T-cell (primary cell): Measurements from ENCODE around the gene HDAC11. TPM values are rescaled to one million over a fixed set of nuclear protein-coding genes. Genes with fewer than 3 reads are reported as not detected.

Experiments
- ATAC-seq, 4 experiments: fragments of 200-7000 bp in 3 of 4; fragments of 150-1000 bp in 1 of 4; cut with Tn5 transposase; replicated peaks in 1 of 4; 1 replicate in 3 of 4; 2 replicates in 1 of 4; pipeline ENCODE4 v1.10.0; 2021; ENCODE audit warnings: moderate library complexity in 3 of 4, mild to moderate bottlenecking in 2 of 4, moderate number of reproducible peaks in 1 of 4
- CTCF ChIA-PET, 2 donors: fragments of 300-600 bp; sonication (Branson Sonifier 250); formaldehyde crosslinking; loops; one replicate each; lab custom pipeline; 2022; ENCODE audit warnings: antibody characterized with exemption in 2 of 2; lab: Charles Lee
- POLR2A ChIA-PET, 2 donors: fragments of 300-600 bp; sonication (Branson Sonifier 250); formaldehyde crosslinking; loops; one replicate each; lab custom pipeline; 2022; ENCODE audit warnings: antibody characterized with exemption in 2 of 2; lab: Charles Lee
- DNase-seq, 35 experiments: peaks; one replicate each; pipeline versions ENCODE4 v3.0.0 to v3.0.0-alpha.2; 2013 to 2023
- H3K27ac ChIP-seq: one replicate; pipeline ENCODE4 v1.5.1; 2013; ENCODE audit warnings: low read length
- H3K27me3 ChIP-seq, 2 experiments: replicated peaks in 1 of 2; 1 replicate in 1 of 2; 2 replicates in 1 of 2; pipeline versions ENCODE4 v1.6.1 to v1.7.0; 2013; ENCODE audit warnings: low read length in 1 of 2, mixed read lengths in 1 of 2; ENCODE audit not compliant: control insufficient read depth in 2 of 2, insufficient read depth in 2 of 2; ENCODE audit errors: extremely low read depth in 1 of 2
- H3K36me3 ChIP-seq, 2 donors: 1 replicate in 1 of 2; 2 replicates in 1 of 2; pipeline versions ENCODE4 v1.6.1 to v1.7.0; 2013; ENCODE audit warnings: low read length in 1 of 2; ENCODE audit not compliant: control insufficient read depth in 2 of 2, insufficient read depth in 1 of 2; ENCODE audit errors: extremely low read depth in 1 of 2
- H3K4me1 ChIP-seq, 2 experiments: 1 replicate in 1 of 2; 2 replicates in 1 of 2; pipeline versions ENCODE4 v1.6.1 to v1.7.0; 2013; ENCODE audit warnings: low read length in 2 of 2, mixed read lengths in 1 of 2; ENCODE audit not compliant: insufficient read depth in 2 of 2, control insufficient read depth in 1 of 2; ENCODE audit errors: extremely low read depth in 1 of 2
- H3K4me3 ChIP-seq, 2 donors: 1 replicate in 1 of 2; 2 replicates in 1 of 2; pipeline versions ENCODE4 v1.5.1 to v1.7.0; 2013; ENCODE audit warnings: mild to moderate bottlenecking in 2 of 2, low read length in 1 of 2, moderate library complexity in 1 of 2; ENCODE audit not compliant: control insufficient read depth in 1 of 2; ENCODE audit errors: extremely low read depth in 1 of 2
- H3K9me3 ChIP-seq: 2 replicates; pipeline ENCODE4 v1.7.0; 2013
- H3K27ac Mint-ChIP-seq, 2 donors: one replicate each; pipeline ENCODE4 v1.8.0; 2020 to 2021; ENCODE audit warnings: mild to moderate bottlenecking in 2 of 2, mixed read lengths in 2 of 2
- H3K27me3 Mint-ChIP-seq, 2 donors: one replicate each; pipeline ENCODE4 v1.8.0; 2021 to 2022; ENCODE audit warnings: mixed read lengths in 2 of 2
- H3K36me3 Mint-ChIP-seq: one replicate; pipeline ENCODE4 v1.8.0; 2021; ENCODE audit warnings: mixed read lengths
- H3K4me1 Mint-ChIP-seq, 3 donors: one replicate each; pipeline ENCODE4 v1.8.0; 2020 to 2022; ENCODE audit warnings: mixed read lengths in 3 of 3, mild to moderate bottlenecking in 1 of 3
- H3K4me3 Mint-ChIP-seq, 3 donors: one replicate each; pipeline ENCODE4 v1.8.0; 2020 to 2022; ENCODE audit warnings: mild to moderate bottlenecking in 3 of 3, mixed read lengths in 3 of 3, moderate library complexity in 3 of 3
- H3K9me3 Mint-ChIP-seq, 3 donors: one replicate each; pipeline ENCODE4 v1.8.0; 2020 to 2022; ENCODE audit warnings: mixed read lengths in 3 of 3
- WGBS: methylation state at CpG from one replicate; pipeline ENCODE4 v1.1.5; 2013; ENCODE audit warnings: missing lambda C conversion rate; ENCODE audit not compliant: insufficient coverage; 5-methylcytosine and 5-hydroxymethylcytosine counted together
- total RNA-seq, 35 experiments: library from RNA in 6 of 35; stranded (reverse) in 6 of 35; fragments of 120-200 nt in 1 of 35; gene quantifications; one replicate each; pipeline versions ENCODE4 v1.2.1 to v1.2.4 and lab custom pipeline; 2013 to 2026

HDAC11 gene
- total RNA-seq, 5 donors from 2014 or later (not counting 1 experiment from before 2014, with no cell fraction given), result 5.9 to 10.4 (median 7.9) TPM

GRCh38 chr3:13459605-13460340, 20.3 kb upstream of the HDAC11 start:
- Mint-ChIP-seq H3K27me3 (peaks cover 0 to 7% of the 10 kb centered on the region in 2 donors), H3K9me3 (no peaks in the 10 kb centered on the region), H3K36me3 (no peaks in the 10 kb centered on the region), H3K27ac (no peak overlapping the region), H3K4me1 (peaks cover 0 to 5% (median 4%) of the 10 kb centered on the region in 3 donors), H3K4me3 (no peak overlapping the region)
- H3K4me1 ChIP-seq, result no peaks in the 10 kb centered on the region
- ChIA-PET POLR2A (interaction anchor here in 1 of 2 donors (0.6 kb wide), 1 partner anchor 717 kb away, joined by 3 read pairs; no protein-coding TSS in a partner anchor), CTCF (no interaction called here)
- H3K9me3 ChIP-seq, result no peaks in the 10 kb centered on the region
- WGBS, result 80% methylated on average over 6 of the region's 9 CpGs
- DNase-seq (no peak), ATAC-seq (no peak)
- H3K36me3 ChIP-seq, result no peaks in the 10 kb centered on the region
- no peak overlapping the region for H3K4me3 ChIP-seq
- H3K27me3 ChIP-seq, result peaks cover 0 to 31% of the 10 kb centered on the region in 2 experiments
- H3K27ac ChIP-seq, result no peak overlapping the region

- H3K36me3 Mint-ChIP-seq, result no peaks in the 10 kb centered on the region
- ATAC-seq (no peak), DNase-seq (no peak)
- no peak overlapping the region for H3K4me3 ChIP-seq
- H3K9me3 ChIP-seq, result no peaks in the 10 kb centered on the region
- H3K27me3 ChIP-seq, result peaks cover 0 to 33% of the 10 kb centered on the region in 2 experiments
- no peak overlapping the region for H3K27ac ChIP-seq
- peaks cover 3 to 11% of the 10 kb centered on the region in 2 donors for H3K27me3 Mint-ChIP-seq
- whole genome bisulfite sequencing, result 83% methylated on average over 1 of the region's 7 CpGs
- H3K9me3 Mint-ChIP-seq, result no peaks in the 10 kb centered on the region
- no peak overlapping the region for H3K4me3 Mint-ChIP-seq
- ChIA-PET CTCF (interaction anchor here (1.1 to 3.9 kb wide), 3 partner anchors 43 to 368 kb away, joined by 4 to 13 read pairs (median 5); no protein-coding TSS in a partner anchor), POLR2A (interaction anchor here in 1 of 2 donors (0.6 kb wide), 1 partner anchor 718 kb away, joined by 3 read pairs; no protein-coding TSS in a partner anchor)
- no peak overlapping the region for H3K27ac Mint-ChIP-seq
- no peaks in the 10 kb centered on the region for H3K36me3 ChIP-seq
- no peaks in the 10 kb centered on the region for H3K4me1 ChIP-seq
- H3K4me1 Mint-ChIP-seq, result peaks cover 0 to 5% (median 4%) of the 10 kb centered on the region in 3 donors
Measured at GRCh38 chr3:13460341-13460736, 19.8 kb upstream of the HDAC11 start.

GRCh38 chr3:13461169-13462124, 18.7 kb upstream of the HDAC11 start:
- no peaks in the 10 kb centered on the region for H3K9me3 ChIP-seq
- peak; percentile 34 to 85 (median 68) for DNase-seq
- peak; percentile 75 to 98 (median 84) for ATAC-seq
- peaks cover 0 to 39% of the 10 kb centered on the region in 2 experiments for H3K27me3 ChIP-seq
- H3K4me3 ChIP-seq, result no peak overlapping the region
- H3K27me3 Mint-ChIP-seq, result peaks cover 4 to 16% of the 10 kb centered on the region in 2 donors
- no peaks in the 10 kb centered on the region for H3K36me3 ChIP-seq
- H3K4me1 Mint-ChIP-seq, result peaks cover 0 to 5% (median 4%) of the 10 kb centered on the region in 3 donors
- ChIA-PET POLR2A (interaction anchor here in 1 of 2 donors (0.7 kb wide), 1 partner anchor 24 kb away, joined by 3 read pairs; no protein-coding TSS in a partner anchor), CTCF (interaction anchor here (0.5 to 3.9 kb wide), 9 partner anchors 9 to 704 kb away, joined by 3 to 13 read pairs (median 4); partner anchors contain the start of gene HDAC11 (in 1 of the 2))
- no peak overlapping the region for H3K4me3 Mint-ChIP-seq
- H3K9me3 Mint-ChIP-seq, result no peaks in the 10 kb centered on the region
- 33% methylated on average over 9 of the region's 14 CpGs for WGBS
- H3K27ac Mint-ChIP-seq, result peak overlapping the region; percentile 34 to 52
- H3K4me1 ChIP-seq, result no peaks in the 10 kb centered on the region
- H3K27ac ChIP-seq, result no peak overlapping the region
- H3K36me3 Mint-ChIP-seq, result no peaks in the 10 kb centered on the region

GRCh38 chr3:13462125-13462629, 17.9 kb upstream of the HDAC11 start:
- H3K9me3 Mint-ChIP-seq, result no peaks in the 10 kb centered on the region
- peaks cover 4 to 16% of the 10 kb centered on the region in 2 donors for H3K27me3 Mint-ChIP-seq
- Histone ChIP-seq H3K27ac (no peak overlapping the region), H3K4me1 (no peaks in the 10 kb centered on the region), H3K4me3 (no peak overlapping the region), H3K27me3 (peaks cover 0 to 44% of the 10 kb centered on the region in 2 experiments), H3K9me3 (no peaks in the 10 kb centered on the region), H3K36me3 (no peaks in the 10 kb centered on the region)
- DNase-seq, result no peak
- peaks cover 0 to 5% (median 4%) of the 10 kb centered on the region in 3 donors for H3K4me1 Mint-ChIP-seq
- H3K36me3 Mint-ChIP-seq, result no peaks in the 10 kb centered on the region
- ChIA-PET POLR2A (interaction anchor here in 1 of 2 donors (0.7 kb wide), 1 partner anchor 23 kb away, joined by 3 read pairs; no protein-coding TSS in a partner anchor), CTCF (interaction anchor here (0.7 to 3.9 kb wide), 7 partner anchors 9 to 393 kb away, joined by 3 to 13 read pairs (median 4); partner anchors contain the start of gene HDAC11 (in 1 of the 2))
- ATAC-seq, result no peak
- H3K27ac Mint-ChIP-seq, result peak overlapping the region; percentile 34 to 52
- no peak overlapping the region for H3K4me3 Mint-ChIP-seq
- 92% methylated on average over 7 of the region's 8 CpGs for WGBS

- H3K27me3 Mint-ChIP-seq, result peaks cover 4 to 20% of the 10 kb centered on the region in 2 donors
- Histone ChIP-seq H3K27ac (no peak overlapping the region), H3K9me3 (no peaks in the 10 kb centered on the region), H3K4me1 (no peaks in the 10 kb centered on the region), H3K27me3 (peaks cover 0 to 44% of the 10 kb centered on the region in 2 experiments), H3K36me3 (no peaks in the 10 kb centered on the region), H3K4me3 (no peak overlapping the region)
- 89% methylated on average over 3 of the region's 5 CpGs for WGBS
- H3K36me3 Mint-ChIP-seq, result no peaks in the 10 kb centered on the region
- POLR2A ChIA-PET, result interaction anchor here in 1 of 2 donors (0.6 kb wide), 1 partner anchor 452 kb away, joined by 5 read pairs; no protein-coding TSS in a partner anchor
- H3K27ac Mint-ChIP-seq, result peak overlapping the region in 1 of 2 donors; percentile 49
- peaks cover 0 to 5% (median 4%) of the 10 kb centered on the region in 3 donors for H3K4me1 Mint-ChIP-seq
- ATAC-seq (no peak), DNase-seq (no peak)
- CTCF ChIA-PET, result interaction anchor here (0.7 to 3.9 kb wide), 4 partner anchors 17 to 394 kb away, joined by 3 to 13 read pairs (median 4); partner anchors contain the start of gene HDAC11 (in 1 of the 2)
- H3K9me3 Mint-ChIP-seq, result no peaks in the 10 kb centered on the region
- H3K4me3 Mint-ChIP-seq, result no peak overlapping the region
Measured at GRCh38 chr3:13462822-13463221, 17.3 kb upstream of the HDAC11 start.
